Esophagus muscularis mucosa (tissue), 4 donors: ENCODE measurements around the gene UGT2A1. TPM values are rescaled to one million over a fixed set of nuclear protein-coding genes. Genes with fewer than 3 reads are reported as not detected.

Experiments
- DNase-seq: peaks from one replicate; pipeline ENCODE4 v3.0.0-alpha.2; 2017; ENCODE audit errors: extremely low spot score
- H3K27ac ChIP-seq, 4 donors: fragments of 200-600 bp; sonication (generic); replicated peaks in 1 of 4; 1 replicate in 3 of 4; 2 replicates in 1 of 4; pipeline ENCODE4 v1.5.1; 2016 to 2019; ENCODE audit warnings: mild to moderate bottlenecking in 1 of 4
- H3K27me3 ChIP-seq, 4 donors: fragments of 200-600 bp; sonication (generic); one replicate each; pipeline versions ENCODE4 v1.5.1 to v1.6.0; 2016 to 2019
- H3K36me3 ChIP-seq, 4 donors: fragments of 200-600 bp; sonication (generic); one replicate each; pipeline ENCODE4 v1.5.1; 2016 to 2019
- H3K4me1 ChIP-seq, 4 donors: fragments of 200-600 bp; sonication (generic); one replicate each; pipeline ENCODE4 v1.5.1; 2016 to 2019
- H3K4me3 ChIP-seq, 4 donors: fragments of 200-600 bp; sonication (generic); 1 replicate in 2 of 4; 2 replicates in 2 of 4; pipeline ENCODE4 v1.5.1; 2016 to 2019; ENCODE audit warnings: mild to moderate bottlenecking in 4 of 4, moderate library complexity in 1 of 4
- H3K9me3 ChIP-seq, 4 donors: fragments of 200-600 bp; sonication (generic); 1 replicate in 3 of 4; 2 replicates in 1 of 4; pipeline ENCODE4 v1.5.1; 2016 to 2019
- CTCF ChIP-seq, 3 experiments: fragments of 200-600 bp in 2 of 3; fragments of 450-650 bp in 1 of 3; sonication (generic) in 2 of 3; IDR thresholded peaks; one replicate each; pipeline ENCODE4 v1.5.1; 2017 to 2019; ENCODE audit warnings: antibody characterized with exemption in 3 of 3, mild to moderate bottlenecking in 2 of 3, moderate library complexity in 1 of 3
- EP300 ChIP-seq: sonication (generic); formaldehyde crosslinking; IDR thresholded peaks from one replicate; pipeline ENCODE4 v1.6.1; 2017; ENCODE audit warnings: antibody characterized with exemption
- POLR2A ChIP-seq: fragments of 450-650 bp; IDR thresholded peaks from one replicate; pipeline ENCODE4 v1.6.1; 2017; ENCODE audit warnings: antibody characterized with exemption, moderate library complexity, mild to moderate bottlenecking, low read depth
- POLR2AphosphoS5 ChIP-seq, 2 donors: sonication (generic); formaldehyde crosslinking; IDR thresholded peaks; one replicate each; pipeline ENCODE4 v1.6.1; 2017; ENCODE audit warnings: antibody characterized with exemption in 2 of 2
- WGBS: methylation state at CpG from one replicate; pipeline ENCODE4 v1.1.5; 2018; 5-methylcytosine and 5-hydroxymethylcytosine counted together
- intact Hi-C: fragments of 100-400 bp; cut with DNase I; formaldehyde crosslinking; loops from one replicate; pipeline ENCODE4 v1.15.1; 2023
- total RNA-seq, 4 donors: library from RNA; depleted of rRNA; stranded (reverse); fragments of >200 nt; gene quantifications; one replicate each; pipeline versions ENCODE4 v1.1.0 to v1.2.1, GENCODE V29; 2016

UGT2A1 gene
- total RNA-seq, 4 donors from 2014 or later, result not detected

- intact Hi-C loops, result no loop called here
Measured at GRCh38 chr4:69600013-69600412, 53.0 kb downstream of the UGT2A1 start.

GRCh38 chr4:69594382-69594781, 58.7 kb downstream of the UGT2A1 start:
- DNase-seq, result no peak
- no peak overlapping the region for H3K27ac ChIP-seq
- whole genome bisulfite sequencing, result 57% methylated on average over 4 of the region's 4 CpGs
- no peaks in the 10 kb centered on the region for H3K9me3 ChIP-seq
- no peak for TF ChIP-seq EP300
- no peak for TF ChIP-seq POLR2A
- TF ChIP-seq CTCF (IDR thresholded peaks at IDR 0.05), result no peak
- intact Hi-C loops, result no loop called here
- H3K4me3 ChIP-seq, result no peak overlapping the region
- H3K27me3 ChIP-seq, result no peaks in the 10 kb centered on the region
- H3K36me3 ChIP-seq, result no peaks in the 10 kb centered on the region
- H3K4me1 ChIP-seq, result no peaks in the 10 kb centered on the region

More at GRCh38 chr4:69600013-69600412, 53.0 kb downstream of the UGT2A1 start:
- DNase-seq, result no peak
- no peaks in the 10 kb centered on the region for H3K27me3 ChIP-seq
- H3K4me3 ChIP-seq, result no peak overlapping the region
- H3K36me3 ChIP-seq, result no peaks in the 10 kb centered on the region
- no peak for TF ChIP-seq EP300
- TF ChIP-seq POLR2AphosphoS5 (IDR thresholded peaks at IDR 0.05), result no peak
- no peak for TF ChIP-seq CTCF (IDR thresholded peaks at IDR 0.05)
- no peak for TF ChIP-seq POLR2A
- H3K4me1 ChIP-seq, result no peaks in the 10 kb centered on the region
- no peak overlapping the region for H3K27ac ChIP-seq
- 78% methylated on average over 2 of the region's 2 CpGs for WGBS
- no peaks in the 10 kb centered on the region for H3K9me3 ChIP-seq

- 47% methylated on average over 1 of the region's 1 CpG for WGBS
- H3K4me3 ChIP-seq, result no peak overlapping the region
- H3K27me3 ChIP-seq, result no peaks in the 10 kb centered on the region
- no peaks in the 10 kb centered on the region for H3K4me1 ChIP-seq
- TF ChIP-seq CTCF (IDR thresholded peaks at IDR 0.05) (no peak), EP300 (no peak), POLR2AphosphoS5 (IDR thresholded peaks at IDR 0.05) (no peak), POLR2A (no peak)
- intact Hi-C loops, result no loop called here
- no peaks in the 10 kb centered on the region for H3K9me3 ChIP-seq
- no peak for DNase-seq
- H3K36me3 ChIP-seq, result no peaks in the 10 kb centered on the region
- H3K27ac ChIP-seq, result no peak overlapping the region
Measured at GRCh38 chr4:69591364-69591763, 61.7 kb downstream of the UGT2A1 start.

- Histone ChIP-seq H3K4me3 (no peak overlapping the region), H3K9me3 (no peaks in the 10 kb centered on the region), H3K36me3 (no peaks in the 10 kb centered on the region), H3K27ac (no peak overlapping the region), H3K4me1 (no peaks in the 10 kb centered on the region), H3K27me3 (no peaks in the 10 kb centered on the region)
- DNase-seq, result no peak
- 50% methylated on average over 1 of the region's 1 CpG for whole genome bisulfite sequencing
- no peak for TF ChIP-seq POLR2A
- no peak for TF ChIP-seq CTCF (IDR thresholded peaks at IDR 0.05)
- TF ChIP-seq POLR2AphosphoS5 (IDR thresholded peaks at IDR 0.05), result no peak
- no peak for TF ChIP-seq EP300
- intact Hi-C loops, result no loop called here
Measured at GRCh38 chr4:69589884-69590283, 63.2 kb downstream of the UGT2A1 start.

GRCh38 chr4:69584135-69584534, 68.9 kb downstream of the UGT2A1 start:
- Histone ChIP-seq H3K36me3 (no peaks in the 10 kb centered on the region), H3K4me3 (no peak overlapping the region), H3K4me1 (no peaks in the 10 kb centered on the region), H3K27ac (no peak overlapping the region), H3K27me3 (no peaks in the 10 kb centered on the region), H3K9me3 (no peaks in the 10 kb centered on the region)
- WGBS, result 75% methylated on average over 5 of the region's 5 CpGs
- TF ChIP-seq EP300 (no peak), POLR2A (no peak), POLR2AphosphoS5 (IDR thresholded peaks at IDR 0.05) (no peak), CTCF (IDR thresholded peaks at IDR 0.05) (no peak)
- intact Hi-C loops, result no loop called here
- no peak for DNase-seq
